SK-N-SH treated with all-trans-retinoic acid at 6 μM for 48 hours (cell line): ENCODE data around the gene ARL15.

Experiments
- ARNTL ChIP-seq: fragments of 450-650 bp; formaldehyde crosslinking; IDR thresholded peaks from 2 replicates; pipeline ENCODE4 v1.5.0; 2020; ENCODE audit warnings: low read depth, mild to moderate bottlenecking, moderate library complexity, borderline replicate concordance
- BACH2 ChIP-seq: fragments of 250-450 bp; sonication (Bioruptor Pico); IDR thresholded peaks from 2 replicates; pipeline ENCODE4 v1.9.0; 2021; ENCODE audit warnings: mild to moderate bottlenecking, borderline replicate concordance
- CREB5 ChIP-seq: fragments of 250-450 bp; sonication (Bioruptor Pico); IDR thresholded peaks from 2 replicates; pipeline ENCODE4 v1.5.1; 2020; ENCODE audit warnings: low read depth, mild to moderate bottlenecking, moderate library complexity
- CSDC2 ChIP-seq: fragments of 250-450 bp; sonication (Bioruptor Pico); IDR thresholded peaks from 2 replicates; pipeline ENCODE4 v1.5.0; 2020; ENCODE audit warnings: mild to moderate bottlenecking, moderate library complexity
- ISL1 ChIP-seq: fragments of 250-450 bp; sonication (Bioruptor Pico); IDR thresholded peaks from 2 replicates; pipeline ENCODE4 v2.1.2; 2022; ENCODE audit warnings: mild to moderate bottlenecking, moderate library complexity
- OSR1 ChIP-seq: fragments of 250-450 bp; sonication (Bioruptor Pico); IDR thresholded peaks from 2 replicates; pipeline ENCODE4 v1.8.0; 2022; ENCODE audit warnings: moderate library complexity, mild to moderate bottlenecking, inconsistent platforms
- PATZ1 ChIP-seq: fragments of 250-450 bp; sonication (Bioruptor Pico); IDR thresholded peaks from 2 replicates; pipeline ENCODE4 v1.8.0; 2020; ENCODE audit warnings: mild to moderate bottlenecking, moderate library complexity, borderline replicate concordance
- POU6F1 ChIP-seq: fragments of 250-450 bp; sonication (Bioruptor Pico); IDR thresholded peaks from 2 replicates; pipeline ENCODE4 v1.8.0; 2021; ENCODE audit warnings: low read depth, mild to moderate bottlenecking, moderate library complexity, borderline replicate concordance
- RARB ChIP-seq: fragments of 250-450 bp; sonication (Bioruptor Pico); IDR thresholded peaks from 2 replicates; pipeline ENCODE4 v1.8.0; 2021; ENCODE audit warnings: mild to moderate bottlenecking, moderate library complexity
- SNAI2 ChIP-seq: fragments of 250-450 bp; sonication (Bioruptor Pico); IDR thresholded peaks from 2 replicates; pipeline ENCODE4 v1.5.0; 2020; ENCODE audit warnings: mild to moderate bottlenecking, moderate library complexity
- TSHZ2 ChIP-seq: fragments of 250-450 bp; sonication (Bioruptor Pico); IDR thresholded peaks from 2 replicates; pipeline ENCODE4 v1.5.0; 2020; ENCODE audit warnings: mild to moderate bottlenecking, moderate library complexity
- ZC3H10 ChIP-seq: fragments of 250-450 bp; sonication (Bioruptor Pico); IDR thresholded peaks from 2 replicates; pipeline ENCODE4 v1.5.1; 2021; ENCODE audit warnings: mild to moderate bottlenecking, moderate library complexity
- ZFP3 ChIP-seq: fragments of 250-450 bp; sonication (Bioruptor Pico); IDR thresholded peaks from 2 replicates; pipeline ENCODE4 v1.5.0; 2020; ENCODE audit warnings: mild to moderate bottlenecking, moderate library complexity

DNA sequence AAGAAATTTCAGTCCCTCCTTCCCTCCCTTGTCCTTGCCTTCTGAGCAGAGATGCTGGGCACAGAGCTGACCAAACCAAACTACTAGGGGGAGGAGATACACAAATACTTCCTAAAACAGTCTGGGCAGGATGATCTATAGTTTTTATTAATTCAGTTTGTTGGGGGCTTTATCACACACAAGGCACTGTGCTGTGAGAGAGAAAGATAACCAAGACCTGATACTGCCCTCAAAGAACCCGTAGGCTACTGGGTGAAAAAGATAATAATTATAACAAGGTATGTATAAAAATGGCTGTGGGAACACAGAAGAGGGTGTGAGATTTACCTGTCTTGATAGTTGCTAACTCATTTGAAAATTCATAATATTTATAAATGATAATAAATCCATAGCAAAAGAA lies 395.3 kb downstream of the ARL15 start:
- no peak for TF ChIP-seq PATZ1
- TF ChIP-seq OSR1 (CRISPR knock-in tag): no peak
- TF ChIP-seq RARB (CRISPR knock-in tag): no peak
- no peak for TF ChIP-seq ZFP3 (CRISPR knock-in tag)
- no peak for TF ChIP-seq ISL1
- TF ChIP-seq POU6F1 (CRISPR knock-in tag): no peak
- TF ChIP-seq SNAI2 (CRISPR knock-in tag): no peak
- no peak for TF ChIP-seq CSDC2 (CRISPR knock-in tag)
- no peak for TF ChIP-seq ZC3H10 (CRISPR knock-in tag)
- no peak for TF ChIP-seq ARNTL (CRISPR knock-in tag)
- no peak for TF ChIP-seq CREB5 (CRISPR knock-in tag)
- TF ChIP-seq TSHZ2 (CRISPR knock-in tag): no peak
- TF ChIP-seq BACH2 (CRISPR knock-in tag): no peak
